HEK293 (cell line): ENCODE measurements around the gene IQCE.

ENCODE experiments used
- CTCF ChIA-PET: fragments of 350-600 bp; formaldehyde crosslinking; extraction: SDS; loops from one replicate; lab custom pipeline; 2021; ENCODE audit warnings: antibody characterized with exemption; lab: Yijun Ruan, JAX
- POLR2A ChIA-PET: fragments of 300-600 bp; formaldehyde crosslinking; extraction: SDS; loops from one replicate; lab custom pipeline; 2020; ENCODE audit warnings: antibody characterized with exemption, inconsistent platforms; lab: Yijun Ruan, JAX
- H3K27ac ChIP-seq: fragments of 200-500 bp; sonication (Bioruptor generic); 2 replicates; pipeline ENCODE4 v1.5.1; 2014; ENCODE audit warnings: low read depth, low read length, control low read depth, inconsistent platforms; ENCODE audit errors: extremely low read depth
- H3K36me3 ChIP-seq, 2 experiments: fragments of 200-500 bp in 1 of 2; sonication (Bioruptor generic) in 1 of 2; 1 replicate in 1 of 2; 2 replicates in 1 of 2; pipeline ENCODE4 v1.5.1; 2014 to 2017; ENCODE audit warnings: inconsistent platforms in 2 of 2, low read length in 2 of 2; ENCODE audit not compliant: control insufficient read depth in 2 of 2, insufficient read depth in 1 of 2
- H3K4me1 ChIP-seq: fragments of 200-500 bp; sonication (Bioruptor generic); 2 replicates; pipeline ENCODE4 v1.5.1; 2014; ENCODE audit warnings: mild to moderate bottlenecking, low read length, inconsistent platforms; ENCODE audit not compliant: control insufficient read depth, insufficient read depth
- H3K4me3 ChIP-seq: 2 replicates; pipeline ENCODE4 v1.5.1; 2011; ENCODE audit warnings: low read depth, mild to moderate bottlenecking, control low read depth, low read length, moderate library complexity
- H3K9me3 ChIP-seq: fragments of 200-500 bp; sonication (Bioruptor generic); 2 replicates; pipeline ENCODE4 v1.5.1; 2014; ENCODE audit warnings: low read depth, low read length, inconsistent platforms; ENCODE audit not compliant: control insufficient read depth, insufficient read depth
- EGR2 ChIP-seq: fragments of 450-650 bp; formaldehyde crosslinking; IDR thresholded peaks from 2 replicates; pipeline ENCODE4 v1.5.1; 2016; ENCODE audit warnings: low read depth, missing biosample characterization, missing genetic modification characterization
- KLF1 ChIP-seq: fragments of 450-650 bp; formaldehyde crosslinking; IDR thresholded peaks from 2 replicates; pipeline ENCODE4 v1.5.1; 2016; ENCODE audit warnings: missing biosample characterization, missing genetic modification characterization
- OVOL3 ChIP-seq: fragments of 450-650 bp; formaldehyde crosslinking; IDR thresholded peaks from 2 replicates; pipeline ENCODE4 v1.5.1; 2016; ENCODE audit warnings: missing biosample characterization, missing genetic modification characterization
- PRDM1 ChIP-seq: fragments of 450-650 bp; formaldehyde crosslinking; IDR thresholded peaks from 2 replicates; pipeline ENCODE4; 2016; ENCODE audit warnings: missing biosample characterization, missing genetic modification characterization
- SP3 ChIP-seq: fragments of 450-650 bp; formaldehyde crosslinking; IDR thresholded peaks from 2 replicates; pipeline ENCODE4 v1.5.1; 2016; ENCODE audit warnings: missing biosample characterization, missing genetic modification characterization
- ZBTB48 ChIP-seq: fragments of 450-650 bp; formaldehyde crosslinking; IDR thresholded peaks from 2 replicates; pipeline ENCODE4 v1.5.1; 2016; ENCODE audit warnings: missing biosample characterization, missing genetic modification characterization
- ZNF24 ChIP-seq: fragments of 450-650 bp; formaldehyde crosslinking; IDR thresholded peaks from 2 replicates; pipeline ENCODE4 v1.5.1; 2016; ENCODE audit warnings: missing biosample characterization, missing genetic modification characterization
- ZNF302 ChIP-seq: fragments of 450-650 bp; formaldehyde crosslinking; IDR thresholded peaks from 2 replicates; pipeline ENCODE4 v1.5.1; 2016; ENCODE audit warnings: missing biosample characterization, missing genetic modification characterization, low read depth
- ZNF510 ChIP-seq: fragments of 450-650 bp; formaldehyde crosslinking; IDR thresholded peaks from 2 replicates; pipeline ENCODE4 v1.5.1; 2018; ENCODE audit warnings: mild to moderate bottlenecking, missing genetic modification characterization, missing biosample characterization; ENCODE audit not compliant: insufficient replicate concordance
- ZNF600 ChIP-seq: fragments of 450-650 bp; formaldehyde crosslinking; IDR thresholded peaks from 2 replicates; pipeline ENCODE4 v1.5.1; 2016; ENCODE audit warnings: missing biosample characterization, missing genetic modification characterization
- ZNF654 ChIP-seq: fragments of 450-650 bp; formaldehyde crosslinking; IDR thresholded peaks from 2 replicates; pipeline ENCODE4 v1.5.1; 2016; ENCODE audit warnings: low read depth, missing biosample characterization, missing genetic modification characterization
- ZNF747 ChIP-seq: fragments of 450-650 bp; formaldehyde crosslinking; IDR thresholded peaks from 2 replicates; pipeline ENCODE4 v1.5.1; 2016; ENCODE audit warnings: missing biosample characterization, missing genetic modification characterization
- ZNF776 ChIP-seq: fragments of 450-650 bp; formaldehyde crosslinking; IDR thresholded peaks from 2 replicates; pipeline ENCODE4 v1.5.0; 2017; ENCODE audit warnings: missing biosample characterization, missing genetic modification characterization, borderline replicate concordance
- TF ChIP-seq, protein P1 (sequence below): fragments of 450-650 bp; formaldehyde crosslinking; IDR thresholded peaks from 2 replicates; pipeline ENCODE4 v1.5.1; 2017; ENCODE audit warnings: missing biosample characterization, mild to moderate bottlenecking, missing genetic modification characterization, moderate library complexity
- TF ChIP-seq, protein P2 (sequence below): fragments of 450-650 bp; formaldehyde crosslinking; IDR thresholded peaks from 2 replicates; pipeline ENCODE4 v1.5.1; 2016; ENCODE audit warnings: missing biosample characterization, missing genetic modification characterization
- TF ChIP-seq, protein P3 (sequence below): fragments of 450-650 bp; formaldehyde crosslinking; IDR thresholded peaks from 2 replicates; pipeline ENCODE4 v1.5.1; 2016; ENCODE audit warnings: missing biosample characterization, missing genetic modification characterization, borderline replicate concordance

IQCE gene

GRCh38 chr7:2566890-2567678 is 8.3 kb downstream of the IQCE start (continued):
- TF ChIP-seq ZBTB48 = no peak

DNA sequence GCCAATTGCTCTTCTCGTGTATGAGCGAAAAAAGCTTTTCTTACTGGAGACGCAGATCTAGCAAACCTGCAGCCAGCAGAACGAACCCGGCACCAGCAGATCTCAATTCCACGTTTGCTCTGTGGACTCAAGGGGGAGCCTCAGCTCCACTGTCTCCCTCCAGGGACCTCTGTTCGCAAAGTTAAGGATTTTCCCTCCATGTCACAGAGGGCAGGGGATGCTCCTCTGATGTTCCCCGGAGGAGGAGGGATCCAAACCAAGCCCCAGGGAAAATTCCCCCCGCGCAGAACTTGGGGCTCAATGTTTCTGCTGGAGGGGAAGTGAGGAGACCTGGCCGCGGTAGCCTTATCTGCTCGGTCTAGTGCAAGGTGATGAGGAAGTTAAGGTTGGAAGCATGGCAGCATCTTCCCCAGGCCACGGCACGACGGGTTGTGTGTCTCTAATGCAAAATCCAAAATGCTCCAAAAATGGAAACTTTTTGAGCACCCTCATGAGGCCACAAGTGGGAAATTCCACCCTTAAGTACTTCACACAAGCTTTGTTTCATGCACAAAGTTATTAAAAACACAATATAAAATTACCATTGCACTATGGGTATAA is 9.0 kb downstream of the IQCE start:
- no peaks in the 10 kb centered on the region for H3K4me1 ChIP-seq
- CTCF ChIA-PET = no interaction called here
- peaks cover 6 to 18% of the 10 kb centered on the region in 2 experiments; a peak in 2 of 3 replicates for H3K36me3 ChIP-seq
- no peak for TF ChIP-seq SP3
- TF ChIP-seq ZNF654 = peak; percentile 31
- H3K4me3 ChIP-seq = no peak overlapping the region
- H3K9me3 ChIP-seq = no peaks in the 10 kb centered on the region
- H3K27ac ChIP-seq = no peak overlapping the region
- POLR2A ChIA-PET = no interaction called here

- no peaks in the 10 kb centered on the region for H3K9me3 ChIP-seq
- TF ChIP-seq EGR2 (tag by site-specific recombination) = no peak
- TF ChIP-seq, protein P1, sequence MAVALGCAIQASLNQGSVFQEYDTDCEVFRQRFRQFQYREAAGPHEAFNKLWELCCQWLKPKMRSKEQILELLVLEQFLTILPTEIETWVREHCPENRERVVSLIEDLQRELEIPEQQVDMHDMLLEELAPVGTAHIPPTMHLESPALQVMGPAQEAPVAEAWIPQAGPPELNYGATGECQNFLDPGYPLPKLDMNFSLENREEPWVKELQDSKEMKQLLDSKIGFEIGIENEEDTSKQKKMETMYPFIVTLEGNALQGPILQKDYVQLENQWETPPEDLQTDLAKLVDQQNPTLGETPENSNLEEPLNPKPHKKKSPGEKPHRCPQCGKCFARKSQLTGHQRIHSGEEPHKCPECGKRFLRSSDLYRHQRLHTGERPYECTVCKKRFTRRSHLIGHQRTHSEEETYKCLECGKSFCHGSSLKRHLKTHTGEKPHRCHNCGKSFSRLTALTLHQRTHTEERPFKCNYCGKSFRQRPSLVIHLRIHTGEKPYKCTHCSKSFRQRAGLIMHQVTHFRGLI (tag by site-specific recombination) = no peak
- no peak for TF ChIP-seq ZNF302 (tag by site-specific recombination)
- TF ChIP-seq PRDM1 (tag by site-specific recombination) = no peak
- TF ChIP-seq ZNF600 (tag by site-specific recombination) = no peak
- TF ChIP-seq ZNF776 = no peak
- TF ChIP-seq, protein P2, sequence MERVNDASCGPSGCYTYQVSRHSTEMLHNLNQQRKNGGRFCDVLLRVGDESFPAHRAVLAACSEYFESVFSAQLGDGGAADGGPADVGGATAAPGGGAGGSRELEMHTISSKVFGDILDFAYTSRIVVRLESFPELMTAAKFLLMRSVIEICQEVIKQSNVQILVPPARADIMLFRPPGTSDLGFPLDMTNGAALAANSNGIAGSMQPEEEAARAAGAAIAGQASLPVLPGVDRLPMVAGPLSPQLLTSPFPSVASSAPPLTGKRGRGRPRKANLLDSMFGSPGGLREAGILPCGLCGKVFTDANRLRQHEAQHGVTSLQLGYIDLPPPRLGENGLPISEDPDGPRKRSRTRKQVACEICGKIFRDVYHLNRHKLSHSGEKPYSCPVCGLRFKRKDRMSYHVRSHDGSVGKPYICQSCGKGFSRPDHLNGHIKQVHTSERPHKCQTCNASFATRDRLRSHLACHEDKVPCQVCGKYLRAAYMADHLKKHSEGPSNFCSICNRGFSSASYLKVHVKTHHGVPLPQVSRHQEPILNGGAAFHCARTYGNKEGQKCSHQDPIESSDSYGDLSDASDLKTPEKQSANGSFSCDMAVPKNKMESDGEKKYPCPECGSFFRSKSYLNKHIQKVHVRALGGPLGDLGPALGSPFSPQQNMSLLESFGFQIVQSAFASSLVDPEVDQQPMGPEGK (tag by site-specific recombination) = no peak
- TF ChIP-seq ZNF510 (tag by site-specific recombination) = no peak
- TF ChIP-seq, protein P3, sequence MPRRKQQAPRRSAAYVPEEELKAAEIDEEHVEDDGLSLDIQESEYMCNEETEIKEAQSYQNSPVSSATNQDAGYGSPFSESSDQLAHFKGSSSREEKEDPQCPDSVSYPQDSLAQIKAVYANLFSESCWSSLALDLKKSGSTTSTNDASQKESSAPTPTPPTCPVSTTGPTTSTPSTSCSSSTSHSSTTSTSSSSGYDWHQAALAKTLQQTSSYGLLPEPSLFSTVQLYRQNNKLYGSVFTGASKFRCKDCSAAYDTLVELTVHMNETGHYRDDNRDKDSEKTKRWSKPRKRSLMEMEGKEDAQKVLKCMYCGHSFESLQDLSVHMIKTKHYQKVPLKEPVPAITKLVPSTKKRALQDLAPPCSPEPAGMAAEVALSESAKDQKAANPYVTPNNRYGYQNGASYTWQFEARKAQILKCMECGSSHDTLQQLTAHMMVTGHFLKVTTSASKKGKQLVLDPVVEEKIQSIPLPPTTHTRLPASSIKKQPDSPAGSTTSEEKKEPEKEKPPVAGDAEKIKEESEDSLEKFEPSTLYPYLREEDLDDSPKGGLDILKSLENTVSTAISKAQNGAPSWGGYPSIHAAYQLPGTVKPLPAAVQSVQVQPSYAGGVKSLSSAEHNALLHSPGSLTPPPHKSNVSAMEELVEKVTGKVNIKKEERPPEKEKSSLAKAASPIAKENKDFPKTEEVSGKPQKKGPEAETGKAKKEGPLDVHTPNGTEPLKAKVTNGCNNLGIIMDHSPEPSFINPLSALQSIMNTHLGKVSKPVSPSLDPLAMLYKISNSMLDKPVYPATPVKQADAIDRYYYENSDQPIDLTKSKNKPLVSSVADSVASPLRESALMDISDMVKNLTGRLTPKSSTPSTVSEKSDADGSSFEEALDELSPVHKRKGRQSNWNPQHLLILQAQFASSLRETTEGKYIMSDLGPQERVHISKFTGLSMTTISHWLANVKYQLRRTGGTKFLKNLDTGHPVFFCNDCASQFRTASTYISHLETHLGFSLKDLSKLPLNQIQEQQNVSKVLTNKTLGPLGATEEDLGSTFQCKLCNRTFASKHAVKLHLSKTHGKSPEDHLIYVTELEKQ (tag by site-specific recombination) = no peak
- no peak for TF ChIP-seq ZNF24 (tag by site-specific recombination)
- no peak for TF ChIP-seq OVOL3 (tag by site-specific recombination)
- TF ChIP-seq KLF1 (tag by site-specific recombination) = no peak
- no peak for TF ChIP-seq ZNF747 (tag by site-specific recombination)
- H3K4me3 ChIP-seq = no peak overlapping the region
- peaks cover 0 to 25% of the 10 kb centered on the region in 2 experiments for H3K36me3 ChIP-seq
- ChIA-PET POLR2A (no interaction called here), CTCF (no interaction called here)
- no peaks in the 10 kb centered on the region for H3K4me1 ChIP-seq
- H3K27ac ChIP-seq = no peak overlapping the region
These were observed 9.9 kb downstream of the IQCE start for GRCh38 chr7:2568521-2569223.
